ENCODE results near the gene INSYN2B.

The INSYN2B gene

GRCh38 chr5:169881702-169882303, 98.5 kb downstream of the INSYN2B start:
- no peak for DNase-seq

- DNase-seq: no peak
Measured at GRCh38 chr5:169880785-169881184, 99.5 kb downstream of the INSYN2B start.

- DNase-seq: no peak
Measured at GRCh38 chr5:169880012-169880663, 100.2 kb downstream of the INSYN2B start.

GRCh38 chr5:169876386-169876785, 103.9 kb downstream of the INSYN2B start:
- DNase-seq: no peak

- no peak for DNase-seq
Measured at GRCh38 chr5:169875731-169876130, 104.6 kb downstream of the INSYN2B start.

- DNase-seq: no peak
Measured at GRCh38 chr5:169875091-169875728, 105.1 kb downstream of the INSYN2B start.

DNA sequence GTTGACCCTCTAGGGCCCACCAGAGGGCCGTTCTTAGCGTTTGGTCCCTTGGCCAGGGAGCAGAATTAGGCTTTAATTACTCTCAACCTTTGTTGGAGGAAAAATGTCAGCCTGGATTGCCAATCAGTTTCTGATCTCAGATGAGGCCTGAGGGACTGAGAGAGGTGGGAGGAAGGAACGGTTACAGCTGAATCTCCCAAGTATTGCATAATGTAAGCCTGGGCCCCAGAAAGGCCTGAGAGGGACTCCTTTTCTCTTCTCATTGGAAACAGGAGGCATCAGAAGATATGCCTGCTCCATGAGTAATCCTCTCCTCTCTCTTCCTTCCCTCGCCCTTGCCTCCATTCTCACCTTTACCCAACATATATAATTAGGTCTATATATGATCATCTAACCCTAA, 105.7 kb downstream of the INSYN2B start:
- DNase-seq: no peak

DNA sequence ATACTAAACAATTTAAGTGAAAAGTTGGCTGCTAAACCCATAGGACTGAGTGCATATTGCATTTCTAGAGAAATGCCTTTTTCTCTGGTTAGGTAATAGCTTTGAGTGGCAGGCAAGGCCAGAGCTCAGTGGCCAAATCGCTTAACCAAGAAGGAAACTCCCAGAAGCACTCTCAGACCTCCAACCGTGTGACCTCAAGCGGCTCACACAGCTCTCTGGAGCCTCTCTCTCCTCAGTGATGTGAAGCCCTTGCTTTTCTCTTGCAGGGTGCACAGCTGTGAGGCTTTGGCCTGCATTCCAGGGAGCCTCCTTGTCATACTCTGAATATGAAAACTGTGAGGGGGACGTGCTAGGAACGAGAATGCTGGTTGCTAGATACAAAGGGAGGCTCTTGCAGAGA, 106.7 kb downstream of the INSYN2B start:
- no peak for DNase-seq

- DNase-seq: no peak
Measured at GRCh38 chr5:169871826-169872490, 108.3 kb downstream of the INSYN2B start.

GRCh38 chr5:169870211-169870610, 110.1 kb downstream of the INSYN2B start:
- no peak for DNase-seq

DNA sequence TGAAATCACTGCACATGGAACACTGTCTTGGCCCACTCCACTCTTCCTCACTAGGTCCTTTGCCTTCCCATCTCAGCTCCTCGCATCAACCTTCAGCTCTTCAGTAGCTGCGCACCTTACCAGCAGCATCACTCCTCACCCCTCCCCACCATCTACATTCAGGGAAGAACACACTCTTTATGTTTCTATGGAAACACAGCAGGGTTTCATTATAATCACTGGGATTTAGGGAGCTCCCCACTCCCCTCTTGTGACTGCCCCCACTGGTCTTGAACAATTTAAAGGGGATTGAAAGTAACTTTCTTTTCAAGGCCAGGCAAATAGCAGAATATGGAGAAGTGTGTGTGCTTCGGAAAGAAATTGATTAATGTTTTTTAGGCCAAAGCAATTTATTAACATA, 111.2 kb downstream of the INSYN2B start:
- no peak for DNase-seq

DNA sequence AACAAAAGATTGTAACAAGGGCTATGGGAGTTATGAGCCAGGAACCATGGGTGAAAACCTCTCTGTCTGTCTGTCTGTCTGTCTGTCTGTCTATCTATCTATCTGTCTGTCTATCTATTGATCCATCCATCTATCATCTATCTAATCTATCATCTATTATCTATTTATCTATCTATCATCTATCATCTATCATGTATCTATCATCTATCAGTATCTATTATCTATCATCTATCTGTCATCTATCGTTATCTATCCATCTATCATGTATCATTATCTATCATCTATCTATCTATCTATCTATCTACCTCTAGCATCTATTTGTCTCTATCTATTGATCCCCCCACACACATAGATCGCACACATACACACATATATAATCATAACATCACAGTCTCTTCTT, 112.9 kb downstream of the INSYN2B start:
- no peak for DNase-seq

GRCh38 chr5:169864483-169864882, 115.8 kb downstream of the INSYN2B start:
- no peak for DNase-seq

DNA sequence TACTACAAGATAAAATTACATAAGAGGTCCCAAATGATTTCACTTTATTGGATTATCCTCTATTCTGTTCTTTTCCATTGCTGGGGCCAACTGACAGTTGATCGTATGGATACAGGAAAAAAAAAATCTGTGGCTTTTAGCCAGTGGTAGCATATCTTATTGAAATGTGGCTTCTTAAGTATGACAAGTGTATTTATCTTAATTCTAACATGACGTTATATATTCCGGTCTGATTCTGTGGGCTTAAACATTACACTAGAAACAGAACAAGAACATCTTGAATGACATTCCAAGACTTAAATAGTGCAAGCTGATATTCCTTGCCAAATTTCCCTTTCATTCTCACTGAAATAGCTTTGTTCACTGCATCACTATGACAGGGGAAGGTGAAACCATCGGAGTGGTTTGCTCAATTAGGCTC, 117.9 kb downstream of the INSYN2B start:
- no peak for DNase-seq

- DNase-seq: no peak
Measured at GRCh38 chr5:169861934-169862333, 118.4 kb downstream of the INSYN2B start.

DNA sequence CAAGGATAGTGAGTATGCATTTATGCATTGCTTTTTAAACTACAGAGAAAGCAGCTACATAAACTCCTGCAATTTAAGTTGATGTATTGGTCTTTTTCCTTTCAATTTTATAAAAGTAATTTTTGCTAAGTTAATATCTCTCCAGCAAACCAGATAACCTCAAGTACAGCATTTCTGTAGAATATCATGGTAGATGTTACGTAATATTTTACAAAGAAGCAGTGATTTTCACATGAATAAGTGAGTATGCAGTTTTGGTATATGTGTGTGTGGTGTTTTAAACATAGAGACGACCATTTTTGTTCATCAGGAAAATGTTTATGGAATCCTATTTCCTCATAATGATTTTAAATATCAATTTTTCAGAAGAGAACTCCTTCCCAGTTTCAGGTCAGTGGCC, 118.9 kb downstream of the INSYN2B start:
- DNase-seq: no peak

DNA sequence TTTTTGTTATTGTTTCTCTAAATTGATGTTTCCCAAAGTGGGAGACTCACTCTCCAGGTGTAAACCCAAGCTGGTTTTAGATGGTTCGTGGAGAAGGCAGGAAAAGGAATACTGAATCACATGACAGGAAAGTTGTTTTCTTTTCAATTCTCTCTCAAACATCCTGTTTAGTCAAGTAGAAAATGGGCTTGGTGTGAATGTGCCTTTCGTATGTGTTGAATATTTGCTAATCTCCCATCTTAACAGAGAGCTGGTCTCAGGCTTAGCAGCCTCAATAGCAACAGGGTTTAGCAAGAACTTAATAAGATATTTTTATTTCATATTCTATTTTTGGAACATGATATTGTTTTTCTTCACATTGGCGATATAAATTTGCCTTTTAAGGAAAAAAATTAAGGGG, 119.7 kb downstream of the INSYN2B start:
- DNase-seq: no peak

DNA sequence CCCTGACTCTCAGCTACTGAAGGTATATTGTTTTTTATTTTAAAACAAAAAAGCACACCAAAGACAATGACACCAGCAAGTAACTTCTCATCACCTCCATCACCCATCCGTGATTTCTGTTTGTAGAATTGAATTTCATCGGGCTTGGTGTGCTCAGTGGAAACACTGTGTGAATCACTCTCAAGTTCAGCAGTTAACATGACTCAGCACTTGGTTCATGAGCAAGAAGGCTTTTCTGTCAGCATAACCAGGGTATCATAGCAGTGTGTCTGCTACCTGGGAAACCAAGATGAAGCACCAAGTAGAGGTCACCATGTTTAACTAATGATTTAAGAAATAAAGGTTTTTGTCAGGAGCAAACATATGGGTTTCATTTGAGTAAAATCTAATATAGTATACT, 123.7 kb downstream of the INSYN2B start:
- DNase-seq: no peak

GRCh38 chr5:169851321-169851850, 128.9 kb downstream of the INSYN2B start:
- no peak for DNase-seq

DNA sequence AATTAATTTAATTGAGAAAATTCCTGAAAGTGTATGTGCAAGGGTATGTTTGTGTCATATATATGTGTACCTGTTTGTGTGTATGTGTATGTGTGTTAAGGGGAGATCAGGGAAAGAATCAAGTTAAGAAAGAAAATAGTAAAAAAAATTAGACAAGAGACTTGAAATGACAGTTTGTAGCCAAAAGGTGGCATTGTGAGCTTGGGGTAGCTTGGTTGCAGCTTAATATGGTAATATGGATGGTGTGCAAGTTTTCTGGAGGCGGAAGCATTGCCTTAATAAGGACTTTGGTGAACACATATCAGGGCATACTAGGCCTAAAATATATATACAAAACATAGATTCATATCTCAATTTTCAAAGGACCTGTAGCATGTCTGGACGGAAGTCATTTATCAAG, 129.9 kb downstream of the INSYN2B start:
- no peak for DNase-seq

DNA sequence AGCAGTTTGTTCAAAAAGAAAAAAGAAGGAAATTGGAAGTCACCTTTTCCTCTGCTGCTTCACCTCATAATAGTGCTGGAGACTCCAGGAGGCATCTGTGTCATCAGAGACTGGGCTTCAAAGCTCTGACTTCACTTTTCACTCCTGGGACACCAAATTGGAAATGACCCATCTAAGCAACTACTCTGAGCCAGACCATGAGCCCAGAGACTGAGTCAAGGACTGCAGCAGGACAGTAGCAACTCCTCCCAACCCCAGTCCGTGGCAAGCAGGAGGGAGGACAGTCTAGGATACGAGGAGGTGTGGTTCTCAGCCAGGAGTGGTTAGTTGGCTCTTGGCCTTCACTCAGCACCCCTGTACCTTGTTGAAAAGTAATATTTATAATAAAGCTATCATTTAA, 131.5 kb downstream of the INSYN2B start:
- DNase-seq: no peak

DNA sequence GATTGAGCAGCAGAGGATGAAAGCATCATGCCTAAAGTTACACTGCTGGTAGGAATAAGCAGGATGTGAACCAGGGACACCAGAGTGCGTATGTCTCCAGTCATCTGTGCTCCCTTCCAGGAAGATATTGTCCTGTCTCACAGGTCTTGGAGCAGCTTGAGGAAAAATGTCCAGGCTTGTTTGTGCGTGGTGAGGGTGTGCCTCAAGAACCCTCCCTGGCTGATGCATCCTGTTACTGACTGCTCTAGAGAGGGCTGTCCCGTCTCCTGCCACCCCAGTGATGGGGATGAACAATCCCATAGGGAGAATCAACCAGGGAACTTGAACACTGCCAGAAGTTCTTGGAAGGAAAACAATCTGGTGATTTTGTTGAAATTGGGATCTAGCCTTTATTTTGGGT, 132.0 kb downstream of the INSYN2B start:
- DNase-seq: no peak

- no peak for DNase-seq
Measured at GRCh38 chr5:169847519-169847918, 132.8 kb downstream of the INSYN2B start.

DNA sequence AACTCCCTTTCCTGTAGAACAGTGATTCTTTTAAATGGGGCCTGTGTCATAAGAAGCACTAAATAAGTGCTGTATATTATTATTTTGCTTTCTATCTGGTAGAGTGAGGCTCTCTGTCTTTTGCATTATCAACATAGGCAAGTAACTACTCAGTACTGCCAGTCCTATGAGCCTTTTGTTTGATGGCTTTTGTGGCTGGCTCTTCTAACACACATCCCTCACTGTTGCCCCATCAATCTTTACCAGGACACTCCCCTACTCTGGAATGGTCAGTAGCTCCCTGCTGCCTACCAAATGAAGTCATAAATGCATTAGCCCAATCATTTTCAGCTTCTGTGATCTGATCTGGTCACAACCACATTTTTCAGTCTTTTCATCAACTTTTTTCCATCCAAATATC, 137.6 kb downstream of the INSYN2B start:
- no peak for DNase-seq

Data from stimulated activated CD4-positive, alpha-beta T cell treated with anti-CD3 and anti-CD28 coated beads, Interleukin-4, amount 100 ng/mL, for 1 hour (primary cell).